CD4-positive, CD25-positive, alpha-beta regulatory T cell (primary cell): Measurements from ENCODE around the gene CCDC28B. TPM values are rescaled to one million over a fixed set of nuclear protein-coding genes. Genes with fewer than 3 reads are reported as not detected.
"Not testable (repeated sequence)": the region's sequence is repeated elsewhere in the genome, so short reads cannot be mapped to it uniquely, and the experiment has no call there.

Source experiments
- ATAC-seq, 2 donors: fragments of 150-1000 bp; cut with Tn5 transposase; one replicate each; pipeline ENCODE4 v1.10.0; 2021; ENCODE audit warnings: low read depth in 2 of 2, moderate number of reproducible peaks in 2 of 2, moderate library complexity in 1 of 2
- DNase-seq, 3 donors: peaks; one replicate each; pipeline versions ENCODE4 v3.0.0 to v3.0.0-alpha.2; 2012 to 2022; ENCODE audit warnings: mixed read lengths in 1 of 3
- H3K27ac ChIP-seq: one replicate; pipeline ENCODE4 v1.7.0; 2013; ENCODE audit warnings: mild to moderate bottlenecking, low read length; ENCODE audit not compliant: insufficient read depth, poor library complexity, severe bottlenecking
- H3K27me3 ChIP-seq: one replicate; pipeline ENCODE4 v1.7.0; 2013; ENCODE audit warnings: low read length; ENCODE audit not compliant: control insufficient read depth, insufficient read depth
- H3K36me3 ChIP-seq: one replicate; pipeline ENCODE4 v1.7.0; 2013; ENCODE audit warnings: mild to moderate bottlenecking, low read length, moderate library complexity; ENCODE audit not compliant: control insufficient read depth, insufficient read depth
- H3K4me1 ChIP-seq: 2 replicates; pipeline ENCODE4 v1.7.0; 2013; ENCODE audit warnings: mild to moderate bottlenecking, low read length; ENCODE audit not compliant: insufficient read depth, control insufficient read depth, poor library complexity, severe bottlenecking
- H3K4me3 ChIP-seq: one replicate; pipeline ENCODE4 v1.7.0; 2013; ENCODE audit warnings: low read depth, mild to moderate bottlenecking, low read length, moderate library complexity
- H3K9me3 ChIP-seq, 2 experiments: 1 replicate in 1 of 2; 2 replicates in 1 of 2; pipeline ENCODE4 v1.7.0; 2013; ENCODE audit warnings: low read length in 2 of 2, mild to moderate bottlenecking in 1 of 2, moderate library complexity in 1 of 2; ENCODE audit not compliant: control insufficient read depth in 2 of 2
- H3K27ac Mint-ChIP-seq, 3 donors: one replicate each; pipeline ENCODE4 v1.8.0; 2020 to 2022; ENCODE audit warnings: mild to moderate bottlenecking in 3 of 3, mixed read lengths in 3 of 3, moderate library complexity in 2 of 3
- H3K27me3 Mint-ChIP-seq: one replicate; pipeline ENCODE4 v1.8.0; 2022; ENCODE audit warnings: mild to moderate bottlenecking, mixed read lengths
- H3K36me3 Mint-ChIP-seq: one replicate; pipeline ENCODE4 v1.8.0; 2020; ENCODE audit warnings: mixed read lengths
- H3K4me1 Mint-ChIP-seq, 4 donors: one replicate each; pipeline ENCODE4 v1.8.0; 2020 to 2022; ENCODE audit warnings: mixed read lengths in 4 of 4, mild to moderate bottlenecking in 1 of 4
- H3K4me3 Mint-ChIP-seq, 4 donors: one replicate each; pipeline ENCODE4 v1.8.0; 2020 to 2022; ENCODE audit warnings: mild to moderate bottlenecking in 4 of 4, mixed read lengths in 4 of 4, moderate library complexity in 3 of 4
- H3K9me3 Mint-ChIP-seq, 7 donors: one replicate each; pipeline ENCODE4 v1.8.0; 2020 to 2022; ENCODE audit warnings: mixed read lengths in 7 of 7, mild to moderate bottlenecking in 3 of 7, moderate library complexity in 2 of 7
- polyA plus RNA-seq, 4 donors: library from polyadenylated mRNA; unstranded; fragments of 300-500 nt; fragmentation: Illumina TruSeq; gene quantifications; one replicate each; pipeline ENCODE4 v1.2.3, GENCODE V29; 2021
- total RNA-seq: library from RNA; stranded (reverse); gene quantifications from one replicate; pipeline ENCODE4 v1.2.3, GENCODE V29; 2022

The CCDC28B gene
- total RNA-seq (10.3 TPM), polyA plus RNA-seq (10 to 100 TPM; 12.0 to 15.5 (median 14.1) TPM)

GRCh38 chr1:32200226-32201010 lies at the start of gene CCDC28B:
CCDC28B (plus strand) TSS chr1:32200595; CDS start chr1:32201936, 1,341 bp downstream.
- peaks cover 5% of the 10 kb centered on the region for H3K36me3 ChIP-seq
- H3K4me1 ChIP-seq = peaks cover 51% of the 10 kb centered on the region
- peaks cover 6 to 60% (median 47%) of the 10 kb centered on the region in 4 donors for H3K4me1 Mint-ChIP-seq
- peak within 1 kb of the TSS; percentile 94 for H3K27ac ChIP-seq
- H3K27me3 Mint-ChIP-seq = no peaks in the 10 kb centered on the region
- H3K9me3 ChIP-seq = no peaks in the 10 kb centered on the region
- no peaks in the 10 kb centered on the region for H3K9me3 Mint-ChIP-seq
- ATAC-seq (peak; percentile 43 to 52), DNase-seq (peak; percentile 59 to 72 (median 62))
- peak within 1 kb of the TSS; percentile 91 for H3K4me3 ChIP-seq
- peaks cover 5% of the 10 kb centered on the region for H3K36me3 Mint-ChIP-seq
- H3K27ac Mint-ChIP-seq = peak within 1 kb of the TSS; percentile 91 to 95 (median 94)
- H3K4me3 Mint-ChIP-seq = peak within 1 kb of the TSS; percentile 93 to 95 (median 94)
- H3K27me3 ChIP-seq = no peaks in the 10 kb centered on the region

- H3K9me3 Mint-ChIP-seq = peaks cover 0 to 13% (median 0%) of the 10 kb centered on the region in 7 donors
- H3K4me3 Mint-ChIP-seq = no peak overlapping the region
- H3K27me3 ChIP-seq = no peaks in the 10 kb centered on the region
- peaks cover 23% of the 10 kb centered on the region for H3K36me3 Mint-ChIP-seq
- no peak overlapping the region for H3K27ac ChIP-seq
- no peaks in the 10 kb centered on the region for H3K27me3 Mint-ChIP-seq
- H3K36me3 ChIP-seq = peaks cover 18% of the 10 kb centered on the region
- no peak for ATAC-seq
- no peaks in the 10 kb centered on the region for H3K4me1 ChIP-seq
- peaks cover 5 to 38% (median 27%) of the 10 kb centered on the region in 4 donors for H3K4me1 Mint-ChIP-seq
- no peak for DNase-seq
- no peak overlapping the region for H3K27ac Mint-ChIP-seq
- H3K9me3 ChIP-seq = peaks cover 3 to 10% of the 10 kb centered on the region in 2 experiments
- no peak overlapping the region for H3K4me3 ChIP-seq
Measured at GRCh38 chr1:32150847-32151246, 49.5 kb upstream of the CCDC28B start.

GRCh38 chr1:32151319-32151787 lies 49.0 kb upstream of the CCDC28B start:
- no peaks in the 10 kb centered on the region for H3K27me3 ChIP-seq
- no peak overlapping the region for H3K27ac ChIP-seq
- no peaks in the 10 kb centered on the region for H3K4me1 ChIP-seq
- Mint-ChIP-seq H3K4me3 (no peak overlapping the region), H3K27me3 (no peaks in the 10 kb centered on the region), H3K27ac (peak overlapping the region in 1 of 3 donors; percentile 81), H3K4me1 (peaks cover 5 to 33% (median 24%) of the 10 kb centered on the region in 4 donors), H3K9me3 (peaks cover 0 to 13% (median 0%) of the 10 kb centered on the region in 7 donors), H3K36me3 (peaks cover 25% of the 10 kb centered on the region)
- H3K36me3 ChIP-seq = peaks cover 23% of the 10 kb centered on the region
- no peak overlapping the region for H3K4me3 ChIP-seq
- ATAC-seq (no peak), DNase-seq (no peak)
- peaks cover 3 to 10% of the 10 kb centered on the region in 2 experiments for H3K9me3 ChIP-seq

- Histone ChIP-seq H3K9me3 (no peaks in the 10 kb centered on the region), H3K4me3 (no peak overlapping the region), H3K27ac (no peak overlapping the region), H3K4me1 (no peaks in the 10 kb centered on the region), H3K36me3 (peaks cover 90% of the 10 kb centered on the region), H3K27me3 (no peaks in the 10 kb centered on the region)
- ATAC-seq (no peak), DNase-seq (peak in 1 of 3 donors; percentile 17)
- Mint-ChIP-seq H3K4me1 (peaks cover 0 to 7% (median under 1%) of the 10 kb centered on the region in 4 donors), H3K27me3 (no peaks in the 10 kb centered on the region), H3K36me3 (peaks cover 59% of the 10 kb centered on the region), H3K9me3 (no peaks in the 10 kb centered on the region), H3K27ac (no peak overlapping the region), H3K4me3 (no peak overlapping the region)
Measured at GRCh38 chr1:32159189-32159588, 41.2 kb upstream of the CCDC28B start.

GRCh38 chr1:32163405-32163804 lies 37.0 kb upstream of the CCDC28B start:
- no peaks in the 10 kb centered on the region for H3K9me3 Mint-ChIP-seq

GRCh38 chr1:32165633-32166032 lies 34.8 kb upstream of the CCDC28B start:
- not testable (repeated sequence) for H3K4me3 Mint-ChIP-seq, H3K4me1 Mint-ChIP-seq, H3K4me1 ChIP-seq, H3K27ac ChIP-seq, H3K9me3 ChIP-seq, H3K4me3 ChIP-seq, H3K27me3 Mint-ChIP-seq, DNase-seq, H3K27me3 ChIP-seq, H3K9me3 Mint-ChIP-seq, ATAC-seq, H3K27ac Mint-ChIP-seq
- H3K36me3 Mint-ChIP-seq = peaks cover 39% of the 10 kb centered on the region
- H3K36me3 ChIP-seq = peaks cover 73% of the 10 kb centered on the region

More at GRCh38 chr1:32163405-32163804, 37.0 kb upstream of the CCDC28B start:
- Mint-ChIP-seq H3K27me3 (no peaks in the 10 kb centered on the region), H3K4me3 (no peak overlapping the region), H3K36me3 (peaks cover 42% of the 10 kb centered on the region), H3K4me1 (peaks cover 0 to 5% (median under 1%) of the 10 kb centered on the region in 4 donors), H3K27ac (peak overlapping the region in 1 of 3 donors; percentile 36)
- no peak for DNase-seq
- Histone ChIP-seq H3K4me1 (no peaks in the 10 kb centered on the region), H3K4me3 (no peak overlapping the region), H3K27me3 (no peaks in the 10 kb centered on the region), H3K27ac (no peak overlapping the region), H3K9me3 (no peaks in the 10 kb centered on the region), H3K36me3 (peaks cover 83% of the 10 kb centered on the region)
- ATAC-seq = no peak

- peaks cover 0 to 15% (median 12%) of the 10 kb centered on the region in 4 donors for H3K4me1 Mint-ChIP-seq
- DNase-seq (no peak), ATAC-seq (no peak)
- H3K27me3 Mint-ChIP-seq = no peaks in the 10 kb centered on the region
- H3K4me3 Mint-ChIP-seq = no peak overlapping the region
- Histone ChIP-seq H3K27ac (no peak overlapping the region), H3K36me3 (peaks cover 57% of the 10 kb centered on the region), H3K27me3 (no peaks in the 10 kb centered on the region), H3K9me3 (no peaks in the 10 kb centered on the region), H3K4me1 (no peaks in the 10 kb centered on the region), H3K4me3 (no peak overlapping the region)
- peaks cover 31% of the 10 kb centered on the region for H3K36me3 Mint-ChIP-seq
- peaks cover 0 to 2% (median 0%) of the 10 kb centered on the region in 7 donors for H3K9me3 Mint-ChIP-seq
- H3K27ac Mint-ChIP-seq = no peak overlapping the region
Measured at GRCh38 chr1:32170991-32171390, 29.4 kb upstream of the CCDC28B start.
